K562 (cell line): ENCODE results near the gene CTIF. TPM values are rescaled to one million over a fixed set of nuclear protein-coding genes. Genes with fewer than 3 reads are reported as not detected.

Source experiments
- DACH1 ChIP-seq: fragments of 450-650 bp; IDR thresholded peaks from 2 replicates; pipeline ENCODE4 v1.6.1; 2018; ENCODE audit not compliant: partially characterized antibody
- FIP1L1 ChIP-seq: fragments of 200-400 bp; formaldehyde crosslinking; IDR thresholded peaks from 2 replicates; pipeline ENCODE4 v1.6.1; 2018; ENCODE audit warnings: mild to moderate bottlenecking, low read depth, low read length; ENCODE audit not compliant: poor library complexity, severe bottlenecking
- GATAD2A ChIP-seq: fragments of 450-650 bp; IDR thresholded peaks from 2 replicates; pipeline ENCODE4 v1.6.1; 2017
- HDAC3 ChIP-seq: fragments of 450-650 bp; IDR thresholded peaks from 2 replicates; pipeline ENCODE4 v1.6.1; 2018; ENCODE audit warnings: borderline replicate concordance, mild to moderate bottlenecking, moderate library complexity; ENCODE audit not compliant: partially characterized antibody
- HNRNPUL1 ChIP-seq: fragments of 200-400 bp; formaldehyde crosslinking; IDR thresholded peaks from 2 replicates; pipeline ENCODE4 v1.6.1; 2017; ENCODE audit warnings: low read length
- JUND ChIP-seq, 2 experiments: IDR thresholded peaks; 2 replicates in 1 of 2; 3 replicates in 1 of 2; pipeline ENCODE4 v1.6.1; 2011; ENCODE audit warnings: borderline replicate concordance in 2 of 2, low read depth in 2 of 2, low read length in 2 of 2, improper control_type of control experiment in 1 of 2, missing biosample characterization in 1 of 2, missing genetic modification characterization in 1 of 2, missing genetic modification reagents in 1 of 2
- L3MBTL2 ChIP-seq: fragments of 450-650 bp; IDR thresholded peaks from 2 replicates; pipeline ENCODE4 v1.6.1; 2016; ENCODE audit warnings: mild to moderate bottlenecking, moderate library complexity
- MEF2A ChIP-seq: IDR thresholded peaks from 2 replicates; pipeline ENCODE4 v1.6.1; 2011; ENCODE audit warnings: low read depth, mild to moderate bottlenecking, low read length, moderate library complexity; ENCODE audit not compliant: control insufficient read depth
- NCOA1 ChIP-seq: fragments of 450-650 bp; IDR thresholded peaks from 2 replicates; pipeline ENCODE4 v1.6.1; 2016; ENCODE audit warnings: low read depth
- NCOR1 ChIP-seq: fragments of 450-650 bp; IDR thresholded peaks from 2 replicates; pipeline ENCODE4 v1.6.1; 2016; ENCODE audit warnings: mild to moderate bottlenecking, moderate library complexity
- NRF1 ChIP-seq, 2 experiments: fragments of 450-650 bp; IDR thresholded peaks in 1 of 2; conservative IDR thresholded peaks in 1 of 2; 2 replicates each; pipeline ENCODE4 v1.6.1; 2014; ENCODE audit warnings: mild to moderate bottlenecking in 2 of 2
- POLR3A ChIP-seq: IDR thresholded peaks from 2 replicates; pipeline ENCODE4 v1.6.1; 2011; ENCODE audit warnings: borderline replicate concordance, mild to moderate bottlenecking, moderate library complexity; ENCODE audit not compliant: insufficient read length, insufficient read depth; ENCODE audit errors: extremely low read depth
- PURB ChIP-seq: sonication (generic); formaldehyde crosslinking; IDR thresholded peaks from 2 replicates; pipeline ENCODE4 v1.9.0; 2021; ENCODE audit warnings: low read depth, mild to moderate bottlenecking, missing genetic modification reagents
- RBM39 ChIP-seq: fragments of 200-400 bp; formaldehyde crosslinking; optimal IDR thresholded peaks from 2 replicates; pipeline ENCODE3; 2018; ENCODE audit warnings: low read depth, low read length
- SETDB1 ChIP-seq: IDR thresholded peaks from one replicate; pipeline ENCODE4 v1.6.1; 2012; ENCODE audit warnings: low read length, control low read depth, inconsistent platforms
- STAG1 ChIP-seq: sonication (generic); formaldehyde crosslinking; IDR thresholded peaks from 2 replicates; pipeline ENCODE4 v1.5.0; 2020; ENCODE audit warnings: missing genetic modification reagents, borderline replicate concordance
- TAF7 ChIP-seq: fragments of 450-650 bp; IDR thresholded peaks from 2 replicates; pipeline ENCODE4 v1.6.1; 2016; ENCODE audit warnings: missing genetic modification characterization, missing compliant biosample characterization
- ZNF23 ChIP-seq: fragments of 250-450 bp; sonication (Bioruptor Pico); IDR thresholded peaks from 2 replicates; pipeline ENCODE4 v1.4.0; 2020; ENCODE audit warnings: mild to moderate bottlenecking
- ZNF232 ChIP-seq: sonication (generic); formaldehyde crosslinking; IDR thresholded peaks from 2 replicates; pipeline ENCODE4 v1.8.0; 2022; ENCODE audit warnings: mild to moderate bottlenecking, missing genetic modification reagents
- ZNF561 ChIP-seq: fragments of 450-650 bp; formaldehyde crosslinking; conservative IDR thresholded peaks from 2 replicates; pipeline ENCODE4 v1.4.0; 2020; ENCODE audit warnings: mild to moderate bottlenecking, moderate library complexity
- ZNF644 ChIP-seq: fragments of 200-800 bp; sonication (Bioruptor generic); IDR thresholded peaks from 2 replicates; pipeline ENCODE4 v1.6.1; 2016; ENCODE audit warnings: low read depth, missing genetic modification characterization, missing compliant biosample characterization
- polyA plus RNA-seq, 8 experiments: library from polyadenylated mRNA; depleted of rRNA in 4 of 8; stranded (reverse) in 5 of 8; unstranded in 3 of 8; fragments of >200 nt; fragmentation: Nextera tagmentation in 2 of 8; fragmentation: Illumina TruSeq in 1 of 8; extraction: Ambion mirVana in 2 of 8; extraction: Trizol in 1 of 8; gene quantifications; 2 replicates each; pipeline versions ENCODE4 v1.2.1 to v1.2.3, GENCODE V29; 2011 to 2014; ENCODE audit warnings: inconsistent platforms in 1 of 8, missing spikeins in 1 of 8
- total RNA-seq, 7 experiments: library from RNA; depleted of rRNA in 6 of 7; stranded (reverse); fragments of >200 nt in 6 of 7; fragmentation: Illumina TruSeq in 2 of 7; extraction: Trizol in 2 of 7; gene quantifications; 2 replicates each; pipeline versions ENCODE4 v1.2.1 to v1.2.3, GENCODE V29; 2011 to 2021; ENCODE audit warnings: low replicate concordance in 1 of 7
- TF ChIP-seq, protein P1 (sequence below): fragments of 450-650 bp; IDR thresholded peaks from 2 replicates; pipeline ENCODE4 v1.6.1; 2014; ENCODE audit warnings: low read depth, mild to moderate bottlenecking, moderate library complexity, borderline replicate concordance
- TF ChIP-seq, protein P2 (sequence below): fragments of 450-650 bp; IDR thresholded peaks from 2 replicates; pipeline ENCODE4 v1.6.1; 2017; ENCODE audit warnings: antibody characterized with exemption
- TF ChIP-seq, protein P3 (sequence below), 3 experiments: fragments of 200-800 bp in 1 of 3; sonication (Bioruptor generic) in 1 of 3; sonication (generic) in 1 of 3; formaldehyde crosslinking in 1 of 3; IDR thresholded peaks; 2 replicates each; pipeline versions ENCODE4 v1.6.1 to v1.8.0; 2016 to 2022; ENCODE audit warnings: mild to moderate bottlenecking in 2 of 3, missing compliant biosample characterization in 2 of 3, missing genetic modification characterization in 2 of 3, missing genetic modification reagents in 1 of 3

Gene CTIF
- total and polyA plus RNA-seq, 9 of the 15 experiments (the other 6 are each of a cell fraction or from before 2014, with no cell fraction given) = 0.17 to 11.5 (median 2.2) TPM

- peak; percentile 46; the same call in 1 of the 2 replicates for TF ChIP-seq JUND (IDR thresholded peaks at IDR 0.05; ENCODE audit: borderline replicate concordance, low read depth, low read length)
- TF ChIP-seq JUND (tag; IDR thresholded peaks at IDR 0.05; ENCODE audit: borderline replicate concordance, low read depth, low read length) = no peak; the same call in 2 of the 3 replicates
- TF ChIP-seq ZNF561 = no peak
- no peak for TF ChIP-seq PURB (CRISPR knock-in tag)
- 0 out of 2 replicates have a peak, but pooled peaks have one; percentile 24 for TF ChIP-seq GATAD2A
- TF ChIP-seq NCOR1 = peak; percentile 99
- TF ChIP-seq, protein P1, sequence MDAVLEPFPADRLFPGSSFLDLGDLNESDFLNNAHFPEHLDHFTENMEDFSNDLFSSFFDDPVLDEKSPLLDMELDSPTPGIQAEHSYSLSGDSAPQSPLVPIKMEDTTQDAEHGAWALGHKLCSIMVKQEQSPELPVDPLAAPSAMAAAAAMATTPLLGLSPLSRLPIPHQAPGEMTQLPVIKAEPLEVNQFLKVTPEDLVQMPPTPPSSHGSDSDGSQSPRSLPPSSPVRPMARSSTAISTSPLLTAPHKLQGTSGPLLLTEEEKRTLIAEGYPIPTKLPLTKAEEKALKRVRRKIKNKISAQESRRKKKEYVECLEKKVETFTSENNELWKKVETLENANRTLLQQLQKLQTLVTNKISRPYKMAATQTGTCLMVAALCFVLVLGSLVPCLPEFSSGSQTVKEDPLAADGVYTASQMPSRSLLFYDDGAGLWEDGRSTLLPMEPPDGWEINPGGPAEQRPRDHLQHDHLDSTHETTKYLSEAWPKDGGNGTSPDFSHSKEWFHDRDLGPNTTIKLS = peak; percentile 75; the same call in 1 of the 2 replicates
- TF ChIP-seq, protein P2, sequence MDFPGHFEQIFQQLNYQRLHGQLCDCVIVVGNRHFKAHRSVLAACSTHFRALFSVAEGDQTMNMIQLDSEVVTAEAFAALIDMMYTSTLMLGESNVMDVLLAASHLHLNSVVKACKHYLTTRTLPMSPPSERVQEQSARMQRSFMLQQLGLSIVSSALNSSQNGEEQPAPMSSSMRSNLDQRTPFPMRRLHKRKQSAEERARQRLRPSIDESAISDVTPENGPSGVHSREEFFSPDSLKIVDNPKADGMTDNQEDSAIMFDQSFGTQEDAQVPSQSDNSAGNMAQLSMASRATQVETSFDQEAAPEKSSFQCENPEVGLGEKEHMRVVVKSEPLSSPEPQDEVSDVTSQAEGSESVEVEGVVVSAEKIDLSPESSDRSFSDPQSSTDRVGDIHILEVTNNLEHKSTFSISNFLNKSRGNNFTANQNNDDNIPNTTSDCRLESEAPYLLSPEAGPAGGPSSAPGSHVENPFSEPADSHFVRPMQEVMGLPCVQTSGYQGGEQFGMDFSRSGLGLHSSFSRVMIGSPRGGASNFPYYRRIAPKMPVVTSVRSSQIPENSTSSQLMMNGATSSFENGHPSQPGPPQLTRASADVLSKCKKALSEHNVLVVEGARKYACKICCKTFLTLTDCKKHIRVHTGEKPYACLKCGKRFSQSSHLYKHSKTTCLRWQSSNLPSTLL = no peak
- TF ChIP-seq HDAC3 = peak; percentile 98
- TF ChIP-seq TAF7 (tag) = no peak
- no peak for TF ChIP-seq RBM39
- TF ChIP-seq HNRNPUL1 = no peak
- peak; percentile 76 for TF ChIP-seq DACH1
- peak; percentile 55 to 69 for TF ChIP-seq NRF1 (conservative IDR thresholded peaks at IDR 0.05 in 1 of 2, IDR thresholded peaks at IDR 0.05 in 1 of 2)
- TF ChIP-seq ZNF644 (tag) = peak; percentile 63; the same call in 1 of the 2 replicates
- TF ChIP-seq STAG1 (CRISPR knock-in tag) = no peak
- peak; percentile 90 for TF ChIP-seq NCOA1
- TF ChIP-seq MEF2A = peak; percentile 49; the same call in 1 of the 2 replicates
- no peak for TF ChIP-seq ZNF23
- TF ChIP-seq POLR3A = no peak
- no peak for TF ChIP-seq SETDB1
- TF ChIP-seq FIP1L1 = no peak
- TF ChIP-seq, protein P3, sequence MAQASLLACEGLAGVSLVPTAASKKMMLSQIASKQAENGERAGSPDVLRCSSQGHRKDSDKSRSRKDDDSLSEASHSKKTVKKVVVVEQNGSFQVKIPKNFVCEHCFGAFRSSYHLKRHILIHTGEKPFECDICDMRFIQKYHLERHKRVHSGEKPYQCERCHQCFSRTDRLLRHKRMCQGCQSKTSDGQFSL (CRISPR knock-in tag; IDR thresholded peaks at IDR 0.05) = no peak
- TF ChIP-seq, protein P3 (tag; IDR thresholded peaks at IDR 0.05) = no peak; a peak in 1 of 4 replicates
- no peak for TF ChIP-seq ZNF232 (CRISPR knock-in tag)
- TF ChIP-seq L3MBTL2 = peak; percentile 87
Measured at GRCh38 chr18:48781163-48781987, 242.5 kb downstream of the CTIF start (continued).
